GM18907 (cell line): ENCODE measurements around the gene MAML3.

Experiments
- ATAC-seq: cut with Tn5 transposase; IDR thresholded peaks from one replicate; pipeline ENCODE4 v1.9.1; 2021; ENCODE audit warnings: mild to moderate bottlenecking, moderate library complexity; ENCODE audit not compliant: unreplicated experiment

MAML3 gene

DNA sequence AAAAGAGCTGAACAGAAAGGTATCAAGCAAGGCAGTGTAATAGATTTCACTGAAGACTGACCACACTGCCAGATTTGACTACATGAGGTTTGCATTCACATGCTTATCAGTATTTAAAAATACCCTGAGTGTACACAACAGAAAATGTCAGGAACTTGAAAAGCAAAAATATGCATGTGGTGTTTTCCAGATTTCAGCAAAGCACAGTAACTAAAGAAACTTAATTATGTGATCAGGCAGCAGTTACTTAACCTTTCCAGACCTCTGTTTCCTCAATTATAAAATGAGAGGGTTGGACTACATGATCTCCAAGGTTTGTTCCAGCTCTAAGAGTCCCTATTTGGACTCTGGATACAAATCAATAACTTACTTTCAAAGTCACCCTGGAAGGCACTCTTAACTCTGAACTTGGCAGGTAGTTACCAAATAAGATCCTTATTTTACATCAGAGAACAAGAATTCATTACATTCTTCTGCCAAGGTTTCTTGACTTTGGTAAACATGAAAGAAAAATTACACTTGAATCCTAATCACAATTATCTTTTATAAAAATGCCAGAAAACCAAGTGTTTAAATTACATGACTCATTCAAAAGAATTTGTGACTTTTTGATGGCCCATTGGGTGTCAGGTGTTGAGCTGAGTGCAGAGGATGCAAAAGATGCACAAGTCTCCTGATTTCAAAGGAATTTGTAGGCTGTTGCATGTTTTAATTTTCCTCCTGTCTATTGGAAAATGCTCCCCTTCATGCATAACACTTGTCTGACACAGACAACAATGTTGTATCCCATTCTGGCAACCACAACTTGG is 246.8 kb downstream of the MAML3 start:
- ATAC-seq = no peak

DNA sequence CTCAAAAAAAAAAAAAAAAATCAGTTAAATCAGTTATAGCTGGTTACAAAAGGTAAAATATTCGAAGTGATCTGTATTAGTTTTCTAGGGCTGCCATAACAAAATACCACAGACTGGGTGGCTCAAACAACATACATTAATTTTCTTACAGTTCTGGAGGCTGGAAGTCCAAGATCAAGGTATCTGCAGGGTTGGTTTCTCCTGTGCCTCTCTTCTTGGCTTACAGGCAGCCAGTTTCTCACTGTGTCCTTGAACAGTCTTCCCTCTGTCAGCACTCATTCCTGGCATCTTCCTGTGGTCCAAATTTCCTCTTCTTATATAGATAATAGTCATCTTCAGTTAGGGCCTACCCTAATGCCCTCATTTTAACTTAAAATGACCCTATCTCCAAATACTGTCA is 248.5 kb downstream of the MAML3 start:
- no peak for ATAC-seq

DNA sequence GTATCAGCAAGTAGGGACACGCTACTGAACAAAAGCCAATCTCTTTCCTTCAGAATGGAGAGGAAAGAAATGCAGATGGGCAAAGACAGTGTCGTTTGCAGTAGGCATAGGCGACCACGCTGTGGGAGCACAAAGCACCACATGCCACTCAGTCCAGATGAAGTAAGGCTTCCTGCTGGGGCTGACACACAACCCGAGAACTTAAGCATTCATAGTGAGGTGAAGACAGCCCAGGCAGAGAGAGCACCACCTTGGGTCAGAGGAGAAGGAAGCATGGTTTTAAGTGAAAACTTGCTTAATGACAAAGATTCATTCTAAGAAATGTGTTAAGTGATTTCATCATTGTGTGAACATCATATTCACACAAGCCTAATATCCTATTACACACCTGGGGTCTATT is 249.6 kb downstream of the MAML3 start:
- ATAC-seq = no peak

DNA sequence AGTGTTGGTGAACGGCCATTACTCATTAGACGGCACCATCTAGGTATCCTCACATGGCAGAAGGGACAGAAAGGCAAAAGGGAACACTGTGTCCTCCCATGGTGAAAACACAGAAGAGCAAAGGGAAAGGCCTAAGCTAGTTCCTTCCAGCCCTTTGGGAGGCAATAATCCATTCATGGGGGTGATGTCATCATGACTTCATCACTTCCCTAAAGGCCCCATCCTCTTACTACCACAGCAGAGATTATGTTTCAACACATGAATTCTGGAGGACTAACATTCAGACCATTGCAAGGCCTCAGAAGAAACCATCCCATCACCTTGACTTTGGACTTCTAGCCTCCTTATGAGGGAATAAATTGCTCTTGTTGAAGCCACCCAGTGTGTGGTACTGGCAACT is 250.1 kb downstream of the MAML3 start:
- no peak for ATAC-seq

DNA sequence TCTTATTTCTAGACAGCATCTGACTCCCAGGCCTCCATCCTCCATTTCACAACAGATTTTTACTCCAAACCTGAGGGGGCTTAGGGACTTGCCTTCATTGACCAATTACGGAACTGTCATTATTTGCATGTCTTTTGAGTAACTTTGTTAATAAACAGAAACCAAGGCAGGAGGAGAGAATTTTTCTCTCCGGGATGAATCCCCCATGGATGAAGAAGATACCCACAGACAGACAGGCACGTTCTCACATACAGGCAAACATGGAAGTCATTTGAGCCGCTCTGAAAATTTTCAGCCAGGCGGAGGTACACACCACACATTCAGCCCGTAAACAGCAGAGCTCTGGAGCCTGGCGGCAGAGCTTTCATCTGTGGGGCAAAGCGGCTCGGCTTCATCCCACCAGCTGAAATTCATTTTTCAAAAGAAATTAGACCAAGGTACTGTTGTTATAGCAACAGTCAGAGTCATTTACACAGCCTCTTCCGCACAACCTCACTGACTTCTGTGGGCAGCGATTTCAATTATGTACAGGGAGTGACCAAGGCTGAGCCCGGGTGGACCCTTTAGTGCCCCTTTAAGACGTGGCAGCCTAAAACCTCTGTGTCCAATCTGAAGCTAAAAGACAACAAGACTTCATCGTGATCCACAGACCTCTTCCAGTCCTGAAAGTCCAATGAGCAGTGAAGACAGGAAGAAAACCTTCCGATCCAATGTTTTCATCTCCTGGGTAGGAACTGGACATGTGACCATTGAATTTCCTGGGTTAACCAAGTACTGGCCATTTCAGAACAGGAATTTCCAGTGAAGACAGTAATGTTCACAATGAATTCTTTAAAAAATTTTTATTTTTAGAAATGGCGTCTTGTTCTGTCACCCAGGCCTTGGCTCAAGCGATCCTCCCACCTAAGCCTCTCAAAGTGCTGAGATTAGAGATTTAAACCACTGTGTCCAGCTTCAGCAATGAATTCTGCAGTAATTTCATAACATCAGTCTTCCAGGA is 251.4 kb downstream of the MAML3 start:
- no peak for ATAC-seq

DNA sequence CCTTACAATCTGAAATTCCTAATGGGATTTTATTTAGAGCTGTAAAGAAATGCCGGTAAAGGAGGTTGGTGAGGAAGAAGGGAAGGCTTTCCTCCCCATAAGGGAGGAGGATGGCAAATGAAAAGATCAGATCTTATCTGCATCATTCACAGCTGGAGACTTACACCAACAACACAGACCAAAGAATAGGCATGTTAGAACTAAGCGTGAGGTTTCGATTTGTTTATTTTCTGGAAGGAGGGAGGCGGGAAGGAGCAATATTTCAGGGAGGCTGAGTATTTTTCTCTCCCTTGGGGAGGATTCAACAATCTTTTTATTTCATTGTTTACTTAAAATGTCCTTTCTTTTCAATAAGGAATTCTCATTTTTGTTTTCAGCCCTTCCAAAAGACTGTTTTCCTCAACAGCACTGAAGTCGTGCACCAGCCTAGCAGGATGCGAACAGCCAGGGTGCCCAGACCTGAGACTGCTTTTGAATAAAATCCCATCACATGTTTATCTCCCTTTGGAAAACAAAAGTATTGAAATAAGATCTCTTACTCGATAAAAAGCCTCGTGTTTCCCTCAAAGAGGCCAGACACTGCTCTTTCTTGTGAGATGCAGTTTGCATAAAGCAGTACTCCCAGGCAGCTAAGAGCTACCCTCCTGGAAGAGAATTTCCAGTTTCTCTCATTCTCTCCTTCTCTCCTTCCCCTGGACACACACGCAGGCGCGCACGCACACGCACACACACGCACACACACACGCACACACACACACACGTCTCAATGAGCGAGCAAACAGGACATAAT is 252.3 kb downstream of the MAML3 start:
- no peak for ATAC-seq

DNA sequence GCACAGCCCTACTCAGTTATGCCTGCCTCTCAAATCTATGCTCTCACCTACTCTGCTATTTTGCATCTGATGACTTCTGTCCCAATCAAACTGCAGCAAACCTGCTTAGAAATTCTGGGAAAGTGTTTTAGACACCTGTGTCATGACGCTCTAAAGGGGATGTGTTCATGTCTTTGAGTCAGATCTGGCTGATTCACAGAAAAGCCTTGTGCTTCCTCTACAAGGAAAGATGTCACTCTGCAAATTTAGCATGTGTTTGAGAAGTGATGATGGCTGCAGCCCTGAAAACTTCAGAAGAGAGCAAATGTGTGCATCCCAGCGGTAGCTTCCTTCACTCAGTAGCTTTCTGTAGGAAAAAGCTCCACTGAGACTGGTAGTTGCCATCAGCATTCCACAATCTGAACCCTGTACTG is 253.0 kb downstream of the MAML3 start:
- no peak for ATAC-seq

DNA sequence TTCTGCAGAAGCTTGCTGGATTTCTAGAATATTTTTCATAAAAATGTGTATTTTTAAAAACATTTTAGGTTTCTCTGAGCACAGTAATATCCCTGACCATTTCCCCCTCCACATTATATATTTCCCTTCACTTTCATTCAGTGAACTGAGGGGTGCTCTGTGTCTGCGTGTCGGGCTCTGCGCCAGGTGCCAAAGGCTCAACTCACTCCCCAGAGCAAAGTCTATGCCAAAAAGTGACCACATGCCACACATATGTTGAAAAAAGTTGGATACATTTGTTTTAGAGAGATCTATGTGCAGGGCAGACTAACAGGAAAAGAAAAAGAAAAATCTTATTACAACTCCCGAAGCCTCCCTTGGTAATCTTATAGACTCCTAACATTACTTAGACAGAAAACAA is 254.6 kb downstream of the MAML3 start:
- no peak for ATAC-seq

DNA sequence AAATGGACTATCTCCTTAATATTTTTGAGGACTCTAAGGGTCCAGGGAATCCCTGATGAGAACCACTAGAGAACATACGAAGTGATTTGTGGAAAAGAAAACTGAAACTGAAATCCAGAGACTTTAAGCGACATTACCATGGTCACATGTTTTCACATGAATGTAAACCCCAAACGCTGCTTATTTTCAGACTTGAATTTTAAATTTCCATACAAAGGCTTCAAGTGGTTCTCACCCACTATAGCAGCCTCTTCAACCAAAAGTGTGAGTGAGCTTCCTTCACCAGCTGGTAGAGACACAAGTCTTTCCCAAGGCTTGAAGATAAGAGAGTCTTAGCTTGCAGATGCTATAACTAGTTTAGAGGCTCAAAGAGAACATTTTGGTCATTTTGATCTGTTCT is 255.7 kb downstream of the MAML3 start:
- peak; percentile 46 for ATAC-seq

DNA sequence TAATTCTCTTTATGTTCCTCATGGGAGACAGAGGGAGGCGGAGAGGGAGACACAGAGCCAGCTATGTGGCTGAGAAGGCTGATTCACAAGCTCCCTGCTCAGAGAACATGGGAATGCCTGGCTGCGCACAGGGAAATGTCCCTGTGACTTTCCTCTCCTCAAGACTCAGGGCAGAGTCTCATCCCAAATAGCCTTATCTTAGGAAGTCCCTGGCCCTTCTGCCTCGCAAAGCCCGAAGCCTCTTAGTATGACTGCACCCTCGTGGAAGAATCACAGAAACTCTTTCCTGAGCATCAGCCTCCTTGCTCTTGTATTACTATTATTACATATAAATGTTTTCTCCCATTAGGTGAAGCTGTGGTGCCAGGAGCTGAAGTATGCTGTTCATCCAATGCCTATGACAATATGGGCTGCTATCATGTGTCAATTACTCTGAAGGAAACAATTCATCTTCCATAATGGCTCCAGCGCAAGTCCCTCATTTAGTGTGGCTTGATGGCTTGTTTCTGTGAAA is 257.8 kb downstream of the MAML3 start:
- ATAC-seq = no peak

DNA sequence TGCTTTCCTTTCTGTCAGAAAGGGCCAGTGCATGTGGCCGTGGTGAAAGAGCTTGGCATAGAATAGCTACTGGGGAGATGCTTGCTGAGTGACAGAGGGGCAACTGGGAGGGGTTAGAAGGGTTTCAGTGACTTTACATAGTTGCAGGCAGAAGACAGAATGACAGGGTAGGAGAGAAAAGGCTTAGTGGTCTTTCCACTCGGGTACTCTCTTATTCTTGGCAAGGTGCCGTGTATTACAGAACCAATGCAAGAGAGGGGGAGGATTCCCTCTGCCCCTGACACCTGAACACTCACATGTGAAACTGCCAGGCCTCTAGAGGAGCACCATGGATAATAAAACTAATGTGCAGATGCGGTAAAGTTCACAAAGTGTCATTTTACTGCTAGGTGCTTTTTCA is 260.2 kb downstream of the MAML3 start:
- ATAC-seq = no peak

DNA sequence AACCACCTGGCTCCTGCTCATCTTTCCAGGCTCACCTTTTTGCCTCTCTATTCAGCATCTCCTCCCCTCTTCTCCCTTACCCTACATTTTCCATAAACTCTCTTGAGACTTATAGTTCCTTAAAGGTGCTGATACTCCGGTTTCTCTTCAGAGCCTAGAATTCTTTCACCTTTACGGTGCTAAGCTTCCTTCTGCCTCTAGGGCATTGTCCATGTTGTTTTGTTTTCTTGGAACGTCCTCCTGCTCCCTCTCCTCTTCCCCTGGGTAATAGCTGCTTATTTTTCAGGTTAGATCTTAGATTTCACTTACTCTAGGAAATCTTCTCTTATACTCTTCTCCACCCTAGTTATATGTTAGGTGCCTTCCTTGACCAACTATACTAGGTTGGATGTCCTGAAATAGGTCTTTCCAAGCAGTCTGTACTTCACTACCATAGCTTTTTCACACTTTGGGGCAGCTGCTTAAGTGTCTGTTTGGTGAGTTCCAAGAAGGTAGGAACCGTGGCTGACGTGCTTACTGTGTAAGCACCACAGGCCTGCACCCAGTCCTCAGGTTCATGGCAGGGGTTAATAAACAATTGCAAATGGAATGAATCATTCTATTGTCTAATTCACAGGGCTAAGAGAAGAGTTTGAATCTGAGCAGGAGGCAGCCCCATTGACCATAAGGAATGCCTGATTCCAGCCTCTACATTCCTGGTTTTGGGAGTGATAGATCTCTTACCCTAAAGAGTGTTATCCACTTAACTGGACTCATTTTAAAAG is 260.8 kb downstream of the MAML3 start:
- no peak for ATAC-seq

DNA sequence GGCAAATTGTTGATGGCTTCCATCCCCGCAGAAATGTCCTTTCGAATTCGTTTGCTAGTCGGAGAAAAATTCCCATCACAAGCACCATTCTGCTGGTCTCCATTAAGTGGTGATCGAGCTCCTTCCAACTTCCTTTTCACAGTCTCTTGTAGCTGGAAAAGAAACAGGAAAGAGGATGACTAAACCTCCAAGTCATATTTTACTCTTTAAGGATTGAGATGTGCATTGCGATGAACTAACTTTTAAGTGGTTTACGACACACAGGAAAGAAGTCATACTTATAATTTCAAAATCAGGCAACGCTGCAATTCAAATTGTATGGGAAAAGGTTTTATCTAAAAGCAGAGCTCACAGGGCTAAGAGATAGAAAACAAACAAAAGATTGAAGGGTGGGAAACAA is 263.2 kb downstream of the MAML3 start:
- ATAC-seq = no peak

DNA sequence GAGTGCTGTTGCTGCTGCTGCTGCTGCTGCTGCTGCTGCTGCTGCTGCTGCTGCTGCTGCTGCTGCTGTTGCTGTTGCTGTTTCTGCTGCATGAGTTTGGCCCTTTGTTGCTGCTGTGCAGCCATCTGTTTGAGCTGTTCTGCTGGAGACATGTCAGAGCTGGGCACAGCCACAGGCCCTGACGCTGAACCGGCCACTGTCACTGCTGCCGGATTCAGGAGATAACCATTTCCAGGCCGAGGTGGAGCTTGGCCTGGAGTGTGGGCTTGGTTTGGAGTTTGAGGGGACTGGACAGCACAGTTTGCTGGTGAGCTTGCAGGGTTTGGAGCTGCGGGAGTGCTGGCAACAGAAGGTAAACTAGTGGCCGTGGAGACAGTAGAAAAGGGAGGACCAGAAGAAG is 264.1 kb downstream of the MAML3 start:
- ATAC-seq = no peak

DNA sequence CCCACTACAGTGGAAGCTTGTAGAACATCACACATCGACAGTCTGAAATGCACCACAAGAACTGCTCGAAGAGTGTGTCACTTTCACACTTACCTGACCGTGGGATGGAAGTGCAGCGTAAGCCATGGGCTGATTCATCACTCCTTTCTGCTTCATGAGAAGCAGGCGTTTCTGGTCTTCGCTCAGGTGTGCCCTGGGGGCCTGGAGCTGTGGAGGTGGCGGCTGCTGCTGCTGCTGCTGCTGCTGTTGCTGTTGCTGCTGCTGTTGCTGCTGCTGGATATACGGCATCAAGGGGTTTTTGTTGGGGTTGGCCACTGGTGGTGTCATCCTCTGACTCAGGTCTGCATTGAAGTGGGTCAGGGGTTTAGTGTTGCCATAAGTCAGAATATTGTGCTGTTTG is 264.7 kb downstream of the MAML3 start:
- ATAC-seq = no peak

DNA sequence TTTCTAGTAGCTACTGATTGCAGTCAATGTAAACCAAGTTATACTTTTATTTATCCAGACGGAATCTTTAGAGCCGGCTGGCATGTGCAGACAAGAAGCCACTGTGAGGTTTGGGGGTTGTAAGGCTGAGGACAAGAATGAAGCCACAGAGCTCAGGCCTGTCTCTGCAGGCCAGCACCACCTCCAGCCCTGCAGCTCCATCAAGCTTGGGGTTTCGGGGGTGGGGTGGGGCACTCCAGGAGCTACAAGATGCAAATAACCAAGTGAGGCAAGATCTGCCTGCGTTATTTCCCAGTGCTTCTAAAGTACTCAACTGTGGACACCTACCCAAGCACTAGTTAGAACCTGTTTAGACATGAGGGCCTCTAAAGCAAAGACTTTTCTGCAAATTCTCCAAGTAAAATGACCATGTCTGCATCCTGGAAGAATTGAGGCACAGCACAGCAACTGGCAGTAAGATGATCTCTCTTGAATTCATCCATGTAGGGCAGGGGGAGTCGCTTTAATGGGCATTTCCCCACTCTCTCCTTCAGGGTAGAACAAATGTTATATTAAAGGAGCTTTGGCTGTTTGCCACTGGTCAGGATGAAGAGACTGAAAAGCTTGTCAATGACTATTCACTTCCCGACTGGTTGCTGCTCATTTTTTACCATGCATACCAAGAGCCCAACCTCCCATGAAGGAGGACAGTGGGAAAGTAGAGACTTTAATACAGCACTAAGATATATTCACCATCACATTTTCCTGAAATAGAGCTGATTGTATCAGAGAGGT is 265.8 kb downstream of the MAML3 start:
- peak; percentile 62 for ATAC-seq

DNA sequence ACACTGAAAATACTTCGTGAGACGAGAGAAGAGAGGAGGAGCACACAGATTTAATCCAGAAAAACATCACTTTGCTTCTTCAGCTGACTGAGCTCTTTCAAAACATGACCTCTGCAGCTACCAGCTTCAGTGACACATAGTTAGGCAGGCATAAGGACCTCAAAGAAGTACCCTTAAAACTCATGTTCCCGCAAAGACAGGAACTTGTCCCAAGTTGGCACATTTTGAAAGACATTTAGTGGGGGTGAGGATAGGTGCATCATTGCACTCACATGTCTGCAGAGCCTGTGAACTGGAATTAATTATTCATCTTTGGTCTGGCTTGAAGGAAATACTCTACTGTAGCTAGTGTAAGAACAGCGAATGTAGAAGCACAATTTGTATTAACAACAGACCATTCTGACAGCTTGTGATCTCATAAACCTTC is 266.6 kb downstream of the MAML3 start:
- no peak for ATAC-seq

DNA sequence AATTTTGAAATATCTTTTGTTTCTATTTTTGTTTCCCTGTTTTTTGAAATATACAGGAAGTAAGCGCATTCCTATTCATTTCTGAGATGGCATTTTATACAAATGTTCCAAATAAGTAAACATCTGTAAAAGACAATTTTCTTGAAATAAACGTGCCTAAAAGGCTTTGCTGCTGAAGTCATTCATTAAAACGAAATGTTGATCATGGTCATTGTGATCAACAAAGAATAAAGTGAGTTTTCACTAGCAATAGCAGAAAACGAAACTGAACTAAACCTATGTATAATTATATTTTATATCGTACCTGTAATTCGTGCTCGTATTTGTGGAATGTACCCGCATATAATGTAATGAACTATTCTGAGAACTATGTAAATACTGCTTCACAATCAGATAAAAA is 267.2 kb downstream of the MAML3 start:
- ATAC-seq = no peak

DNA sequence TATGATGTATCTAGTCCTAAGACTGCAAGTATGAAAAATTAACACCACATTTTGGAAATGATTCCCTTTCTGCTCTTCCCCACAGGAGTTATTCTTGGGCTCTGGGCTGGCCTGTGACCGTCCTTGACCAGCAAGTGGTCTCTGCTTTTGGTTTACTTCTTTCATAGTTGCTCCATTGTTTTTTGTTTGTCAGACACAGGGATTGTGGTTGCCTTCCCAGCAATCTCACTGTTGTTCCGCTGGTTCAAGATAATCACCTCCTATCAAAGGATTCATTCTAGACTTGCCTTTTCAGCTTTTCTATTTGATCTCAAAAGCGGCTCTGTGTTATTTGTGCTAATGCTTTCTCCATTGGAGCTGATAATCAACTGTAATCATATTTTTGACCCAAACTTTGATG is 269.5 kb downstream of the MAML3 start:
- ATAC-seq = no peak
